Pancreas (tissue), 10 donors: ENCODE results near the gene GMIP. TPM values are rescaled to one million over a fixed set of nuclear protein-coding genes. Genes with fewer than 3 reads are reported as not detected.

Experiments used
- ATAC-seq, 4 donors: fragments of 200-7000 bp; cut with Tn5 transposase; one replicate each; pipeline versions ENCODE4 v1.8.0 to v1.9.1; 2020; ENCODE audit warnings: mild to moderate bottlenecking in 4 of 4, moderate library complexity in 4 of 4
- DNase-seq, 6 donors: peaks; one replicate each; pipeline ENCODE4 v3.0.0-alpha.2; 2020
- FAIRE-seq: peaks from 2 replicates; lab custom pipeline; 2012; peaks lifted over from hg19 to GRCh38; lab: Jason Lieb, UNC
- H3K27ac ChIP-seq, 4 donors: fragments of 200-600 bp; sonication (generic); 1 replicate in 3 of 4; 2 replicates in 1 of 4; pipeline versions ENCODE4 v1.5.0 to v1.8.0; 2020
- H3K27me3 ChIP-seq, 4 donors: fragments of 200-600 bp; one replicate each; pipeline ENCODE4 v1.8.0; 2021
- H3K36me3 ChIP-seq, 3 donors: fragments of 200-600 bp; sonication (generic) in 1 of 3; one replicate each; pipeline versions ENCODE4 v1.5.0 to v1.8.0; 2020 to 2021
- H3K4me1 ChIP-seq, 3 donors: fragments of 200-600 bp; one replicate each; pipeline ENCODE4 v1.8.0; 2021
- H3K4me3 ChIP-seq, 4 donors: fragments of 200-600 bp; sonication (generic) in 2 of 4; one replicate each; pipeline versions ENCODE4 v1.5.0 to v1.8.0; 2020 to 2021
- H3K9me3 ChIP-seq, 4 donors: fragments of 200-600 bp; one replicate each; pipeline ENCODE4 v1.8.0; 2021
- WGBS, 2 donors: extraction: QIAGEN DNeasy Blood & Tissue Kit; methylation state at CpG; one replicate each; pipeline ENCODE4 v1.1.7; 2013; 5-methylcytosine and 5-hydroxymethylcytosine counted together
- intact Hi-C, 3 donors: fragments of 100-400 bp; cut with DNase I; formaldehyde crosslinking; loops; one replicate each; pipeline versions ENCODE4 v1.11.1 to v1.14.2; 2022
- polyA plus RNA-seq, 2 donors: library from polyadenylated mRNA; stranded (reverse); fragments of 200-250 nt; gene quantifications; one replicate each; pipeline ENCODE4 v1.2.3, GENCODE V29; 2013
- total RNA-seq, 6 donors: library from RNA; stranded (reverse); fragmentation: NEBNext Ultra II Directional in 4 of 6; extraction: Animal tissue kit (Norgen Biotek cat#: 25700) in 4 of 6; gene quantifications; one replicate each; pipeline versions ENCODE4 v1.2.1 to v1.2.4, GENCODE V29; 2021 to 2023
- TF ChIP-seq, protein P1 (sequence below), 4 donors: fragments of 200-600 bp; sonication (generic) in 3 of 4; IDR thresholded peaks; one replicate each; pipeline versions ENCODE4 v1.5.0 to v1.8.0; 2021; ENCODE audit warnings: antibody characterized with exemption in 4 of 4
- donor health status: healthy with polysubstance abuse.
- donor health status: DM: no; HTN: no; CAD: no; lungs with moderate emphysema.
- donor health status: DM: no; HTN: no; CAD: no.
- donor health status: control.
- donor health status: control.
- donor health status: Bipolar disorder and iron deficiency.
- donor health status: DM: yes; HTN: yes; CAD: no.
- donor health status: DM: no; HTN: no; CAD: no.
- donor health status: DM: no; HTN: no; CAD: no.
- donor health status: DM: yes; HTN: yes; CAD: no.

GMIP gene
- total and polyA plus RNA-seq, 8 donors, result 3.5 to 16.4 (median 6.6) TPM

DNA sequence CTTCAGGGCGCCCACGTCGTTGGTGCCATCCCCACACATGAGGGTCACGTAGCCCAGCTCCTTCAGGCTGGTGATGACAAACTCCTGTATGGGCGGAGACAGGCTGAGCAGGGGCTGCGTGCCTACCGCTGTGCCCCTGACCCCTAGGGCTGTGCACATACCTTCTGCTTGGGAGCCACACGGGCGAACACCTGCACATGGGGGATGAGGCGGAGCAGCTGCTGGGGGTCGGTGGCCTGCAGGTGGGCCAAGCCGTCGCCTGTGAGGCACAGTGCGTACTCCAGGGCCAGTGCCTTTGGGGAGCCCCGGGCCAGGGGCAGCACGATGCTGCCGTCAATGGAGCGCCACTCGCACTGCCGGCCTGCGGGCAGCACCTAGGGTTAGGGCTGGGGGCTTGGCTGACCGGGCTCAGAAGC, 6.1 kb upstream of the GMIP start:
- H3K4me3 ChIP-seq, result no peak overlapping the region
- H3K9me3 ChIP-seq, result no peaks in the 10 kb centered on the region
- no peaks in the 10 kb centered on the region for H3K27me3 ChIP-seq
- WGBS, 2 donors, result 95 to 96% methylated on average over 22 of the region's 22 CpGs
- no peak overlapping the region for H3K27ac ChIP-seq
- intact Hi-C loops, result loop anchor here in 1 of 3 donors (5.0 kb wide), 1 partner anchor 117 kb away; no protein-coding TSS in a partner anchor
- no peak for ATAC-seq
- TF ChIP-seq, protein P1, sequence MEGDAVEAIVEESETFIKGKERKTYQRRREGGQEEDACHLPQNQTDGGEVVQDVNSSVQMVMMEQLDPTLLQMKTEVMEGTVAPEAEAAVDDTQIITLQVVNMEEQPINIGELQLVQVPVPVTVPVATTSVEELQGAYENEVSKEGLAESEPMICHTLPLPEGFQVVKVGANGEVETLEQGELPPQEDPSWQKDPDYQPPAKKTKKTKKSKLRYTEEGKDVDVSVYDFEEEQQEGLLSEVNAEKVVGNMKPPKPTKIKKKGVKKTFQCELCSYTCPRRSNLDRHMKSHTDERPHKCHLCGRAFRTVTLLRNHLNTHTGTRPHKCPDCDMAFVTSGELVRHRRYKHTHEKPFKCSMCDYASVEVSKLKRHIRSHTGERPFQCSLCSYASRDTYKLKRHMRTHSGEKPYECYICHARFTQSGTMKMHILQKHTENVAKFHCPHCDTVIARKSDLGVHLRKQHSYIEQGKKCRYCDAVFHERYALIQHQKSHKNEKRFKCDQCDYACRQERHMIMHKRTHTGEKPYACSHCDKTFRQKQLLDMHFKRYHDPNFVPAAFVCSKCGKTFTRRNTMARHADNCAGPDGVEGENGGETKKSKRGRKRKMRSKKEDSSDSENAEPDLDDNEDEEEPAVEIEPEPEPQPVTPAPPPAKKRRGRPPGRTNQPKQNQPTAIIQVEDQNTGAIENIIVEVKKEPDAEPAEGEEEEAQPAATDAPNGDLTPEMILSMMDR (IDR thresholded peaks at IDR 0.05), result no peak
- no peak for FAIRE-seq
- H3K36me3 ChIP-seq, result peaks cover 5 to 63% (median 49%) of the 10 kb centered on the region in 3 donors
- no peaks in the 10 kb centered on the region for H3K4me1 ChIP-seq
- peak in 1 of 6 donors; percentile 70 for DNase-seq

DNA sequence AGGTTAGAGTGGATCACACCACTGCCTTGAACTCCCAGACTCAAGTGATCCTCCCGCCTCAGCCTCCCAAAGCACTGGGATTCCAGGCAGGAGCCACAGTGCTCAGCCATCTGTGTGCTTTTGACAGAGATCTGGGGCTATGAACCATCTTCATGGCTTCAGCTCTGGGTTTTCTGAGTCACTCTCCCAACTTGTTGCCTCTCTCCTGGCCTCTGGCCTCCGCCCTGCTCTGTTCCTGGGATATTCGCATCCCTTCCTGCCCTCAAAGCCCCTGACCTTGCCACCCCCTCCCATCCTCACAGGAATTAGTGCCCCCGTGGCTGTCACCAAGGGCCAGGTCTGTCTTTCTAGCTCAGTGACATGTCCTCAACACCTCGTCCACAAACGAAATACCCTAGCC, 5.7 kb upstream of the GMIP start:
- Histone ChIP-seq H3K4me1 (no peaks in the 10 kb centered on the region), H3K27ac (no peak overlapping the region), H3K4me3 (no peak overlapping the region), H3K36me3 (peaks cover 5 to 58% (median 45%) of the 10 kb centered on the region in 3 donors), H3K27me3 (no peaks in the 10 kb centered on the region), H3K9me3 (no peaks in the 10 kb centered on the region)
- intact Hi-C loops, result loop anchor here in 1 of 3 donors (5.0 kb wide), 1 partner anchor 117 kb away; no protein-coding TSS in a partner anchor
- DNase-seq (no peak), FAIRE-seq (no peak), ATAC-seq (no peak)
- TF ChIP-seq, protein P1 (IDR thresholded peaks at IDR 0.05), result no peak
- whole genome bisulfite sequencing, 2 donors, result 87 to 94% methylated on average over 6 of the region's 6 CpGs

DNA sequence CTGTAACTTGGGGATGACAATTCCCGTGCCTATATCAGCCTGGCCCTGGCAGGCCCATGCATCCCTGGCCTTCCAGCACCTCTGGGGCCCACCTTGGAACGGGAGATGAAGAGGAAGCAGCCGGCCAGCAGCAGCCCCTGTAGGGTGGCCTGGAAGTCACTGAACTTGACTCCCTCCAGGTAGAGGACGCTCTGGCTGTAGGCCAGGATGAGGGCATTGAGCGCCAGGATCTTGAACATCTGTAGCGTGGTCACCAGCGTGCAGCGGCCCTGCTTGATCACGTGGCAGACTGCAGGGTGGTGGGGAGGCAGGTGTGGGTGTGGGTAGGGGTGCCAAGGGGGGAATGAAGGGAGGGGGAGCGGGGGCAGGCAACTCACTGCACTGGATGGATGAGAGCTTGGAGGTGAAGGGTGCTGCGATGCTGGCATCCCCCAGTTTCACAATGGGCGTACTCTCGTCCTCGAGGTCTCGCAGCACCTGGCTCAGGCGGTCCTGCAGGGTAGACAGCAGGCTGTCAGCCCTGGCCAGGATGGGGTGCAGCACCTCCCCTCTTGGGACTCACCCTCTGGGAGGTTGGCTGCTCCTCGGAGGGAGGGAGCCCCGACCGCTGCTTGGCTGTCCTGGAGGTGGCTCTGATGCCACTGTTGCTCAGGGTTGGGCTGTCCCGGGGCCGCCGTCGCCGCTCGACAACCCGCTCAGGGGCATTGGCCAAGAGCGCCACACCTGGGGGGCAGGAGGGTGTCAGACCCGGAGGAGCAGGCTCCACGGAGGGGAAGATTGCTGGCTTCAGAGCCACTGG, 3.8 kb upstream of the GMIP start:
- DNase-seq (peak in 1 of 6 donors; percentile 72), ATAC-seq (no peak), FAIRE-seq (no peak)
- TF ChIP-seq, protein P1 (IDR thresholded peaks at IDR 0.05), result no peak
- peaks cover 0 to 40% (median 33%) of the 10 kb centered on the region in 3 donors for H3K36me3 ChIP-seq
- H3K27ac ChIP-seq, result no peak overlapping the region
- H3K9me3 ChIP-seq, result no peaks in the 10 kb centered on the region
- no peaks in the 10 kb centered on the region for H3K4me1 ChIP-seq
- H3K4me3 ChIP-seq, result no peak overlapping the region
- intact Hi-C loops, result loop anchor here in 1 of 3 donors (5.0 kb wide), 1 partner anchor 115 kb away; no protein-coding TSS in a partner anchor
- no peaks in the 10 kb centered on the region for H3K27me3 ChIP-seq
- 92 to 94% methylated on average over 29 of the region's 29 CpGs for WGBS, 2 donors

DNA sequence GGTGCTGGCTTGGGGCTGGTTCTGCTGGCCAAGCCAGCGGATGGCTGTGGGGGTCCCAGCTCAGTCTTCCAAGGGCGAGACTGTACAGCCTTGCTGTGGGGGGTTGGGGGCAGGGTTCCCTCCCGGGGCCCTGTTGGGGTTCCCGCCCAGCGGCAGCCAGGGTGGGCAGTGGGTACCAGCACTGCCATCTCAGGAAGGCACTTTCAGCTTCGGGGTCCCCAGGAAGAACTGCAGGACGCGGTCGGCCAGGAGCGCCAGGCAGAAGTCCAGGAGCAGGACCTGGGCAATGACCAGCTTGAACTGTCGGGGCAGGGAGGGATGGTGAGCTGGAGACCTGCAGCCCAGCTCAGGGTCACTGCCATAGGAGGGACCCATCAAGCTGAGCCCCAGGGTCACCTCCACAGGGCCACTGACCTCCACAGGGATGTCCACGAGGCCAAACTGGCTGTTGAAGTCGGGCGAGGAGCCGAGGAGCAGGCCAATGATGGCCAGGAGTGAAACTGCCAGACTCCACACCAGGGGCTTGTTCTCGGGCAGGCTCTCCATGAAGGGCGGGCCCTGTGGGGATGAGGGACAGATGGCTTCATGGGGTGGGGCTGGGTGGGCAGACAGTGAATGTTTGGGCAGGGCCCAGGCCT, 1.9 kb upstream of the GMIP start:
- no peak overlapping the region for H3K4me3 ChIP-seq
- no peaks in the 10 kb centered on the region for H3K4me1 ChIP-seq
- DNase-seq (peak in 1 of 6 donors; percentile 70), ATAC-seq (no peak), FAIRE-seq (no peak)
- intact Hi-C loops, result loop anchor here in 1 of 3 donors (5.0 kb wide), 1 partner anchor 113 kb away; no protein-coding TSS in a partner anchor
- WGBS, 2 donors, result 92 to 96% methylated on average over 17 of the region's 17 CpGs
- no peak overlapping the region for H3K27ac ChIP-seq
- H3K9me3 ChIP-seq, result no peaks in the 10 kb centered on the region
- no peaks in the 10 kb centered on the region for H3K27me3 ChIP-seq
- H3K36me3 ChIP-seq, result peaks cover 0 to 23% (median 22%) of the 10 kb centered on the region in 3 donors
- TF ChIP-seq, protein P1 (IDR thresholded peaks at IDR 0.05), result no peak
